AG08395 (cell line): Measurements from ENCODE around the gene THSD7A.
"Not testable (repeated sequence)": the region's sequence is repeated elsewhere in the genome, so short reads cannot be mapped to it uniquely, and the experiment has no call there.

Source experiments
- DNase-seq: peaks from one replicate; pipeline ENCODE4 v3.0.0; 2012; ENCODE audit warnings: mixed read lengths, low spot score

THSD7A gene

DNA sequence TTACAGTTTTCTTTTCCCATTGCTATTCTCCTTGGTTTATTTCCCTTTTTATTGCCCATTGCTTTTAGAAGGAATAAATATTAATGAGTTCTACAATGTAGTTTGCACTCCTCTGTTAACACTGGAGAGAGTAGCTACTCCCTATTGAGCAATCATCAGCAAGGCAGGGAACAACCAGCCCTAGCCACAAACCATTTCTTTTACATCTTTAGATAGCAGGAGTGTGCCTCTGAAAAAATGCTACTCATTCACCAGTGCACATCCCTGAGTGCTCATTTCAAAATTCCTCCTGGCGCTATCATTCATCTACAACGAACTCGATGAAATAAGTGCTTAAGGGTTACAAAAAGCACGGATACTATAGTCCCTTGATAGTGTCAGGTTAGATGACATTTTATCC lies 252.9 kb downstream of the THSD7A start:
- DNase-seq = no peak

DNA sequence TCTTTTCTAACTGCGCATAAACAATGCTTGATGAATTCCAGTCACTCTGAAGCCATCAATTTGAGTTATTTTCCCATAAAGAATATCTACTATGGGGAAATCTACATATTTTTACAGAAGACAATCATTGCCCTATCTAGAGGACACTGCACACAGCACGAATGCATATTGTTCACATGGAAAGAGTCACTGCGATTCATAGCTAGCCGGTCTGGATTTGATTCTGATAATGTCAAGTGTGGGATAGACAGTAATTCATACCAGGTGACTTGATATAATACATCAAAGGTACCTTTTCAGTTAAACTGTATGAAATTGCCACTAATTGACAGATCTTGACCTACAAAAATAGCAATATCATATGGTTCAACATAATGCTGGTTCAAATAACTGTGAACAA lies 255.7 kb downstream of the THSD7A start:
- no peak for DNase-seq

DNA sequence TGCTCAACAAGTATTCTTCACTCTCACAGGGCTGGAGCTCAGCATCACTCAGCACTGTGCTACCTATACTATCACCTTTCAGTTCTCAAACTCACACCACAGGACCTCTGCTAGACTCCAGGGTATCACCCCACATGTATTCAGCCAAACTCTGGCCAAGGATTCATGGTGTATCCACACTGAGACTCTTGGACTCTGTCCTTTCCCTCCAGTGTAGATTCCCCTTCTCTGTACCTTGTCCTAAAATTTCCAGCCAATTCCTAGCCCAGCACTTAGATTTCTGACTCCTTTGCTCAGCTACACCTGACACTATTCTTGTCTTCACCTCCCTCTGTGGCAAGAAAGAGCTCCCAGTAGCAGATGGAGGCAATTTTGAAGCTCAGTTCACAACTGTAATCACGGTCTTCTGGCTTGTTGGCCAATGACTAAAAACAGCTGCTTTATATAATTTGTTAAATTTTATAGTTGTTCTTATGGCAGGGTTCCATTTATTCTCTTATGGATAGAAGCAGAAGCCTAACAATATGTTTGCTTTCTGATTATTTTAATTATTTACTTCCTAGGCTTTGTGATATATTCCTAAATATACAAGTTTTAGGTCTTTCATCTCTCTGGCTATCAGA lies 258.8 kb downstream of the THSD7A start:
- no peak for DNase-seq

- no peak for DNase-seq
These were observed 261.0 kb downstream of the THSD7A start for GRCh38 chr7:11570922-11571550.

DNA sequence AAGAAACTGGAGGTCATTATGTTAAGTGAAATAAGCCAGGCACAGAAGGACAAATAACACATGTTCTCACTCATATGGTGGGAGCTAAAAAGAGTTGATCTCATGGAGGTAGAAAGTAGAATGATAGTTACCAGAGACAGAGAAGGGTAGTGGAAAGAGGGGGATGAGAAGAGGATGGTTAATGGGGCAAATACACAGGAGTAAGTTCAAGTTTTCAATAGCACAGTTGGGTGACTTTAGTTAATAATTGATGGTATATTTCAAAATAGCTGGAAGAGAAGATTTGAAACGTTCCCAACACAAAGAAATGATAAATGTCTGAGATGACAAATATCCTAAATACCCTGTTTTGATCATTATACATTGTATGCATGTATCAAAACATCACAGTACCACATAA lies 261.8 kb downstream of the THSD7A start:
- no peak for DNase-seq

DNA sequence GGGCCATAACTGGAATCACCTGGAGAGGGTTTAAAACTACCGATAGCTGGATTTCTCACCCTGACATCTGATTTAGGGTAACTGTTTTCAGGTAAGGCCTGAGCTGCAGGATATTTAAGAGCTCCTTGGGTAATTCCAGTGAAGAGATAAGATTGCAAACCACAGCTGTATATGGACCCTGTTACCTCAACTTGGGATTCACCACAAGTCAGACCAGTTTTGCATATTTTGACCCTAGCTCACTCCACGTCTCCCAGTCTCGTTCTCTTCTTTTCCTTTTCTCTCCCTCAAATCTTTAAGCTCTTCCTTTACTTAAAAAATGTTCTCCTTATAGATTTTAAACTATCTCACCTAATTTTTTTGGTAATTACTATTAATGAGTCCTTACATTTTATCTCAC lies 264.4 kb downstream of the THSD7A start:
- DNase-seq = no peak

DNA sequence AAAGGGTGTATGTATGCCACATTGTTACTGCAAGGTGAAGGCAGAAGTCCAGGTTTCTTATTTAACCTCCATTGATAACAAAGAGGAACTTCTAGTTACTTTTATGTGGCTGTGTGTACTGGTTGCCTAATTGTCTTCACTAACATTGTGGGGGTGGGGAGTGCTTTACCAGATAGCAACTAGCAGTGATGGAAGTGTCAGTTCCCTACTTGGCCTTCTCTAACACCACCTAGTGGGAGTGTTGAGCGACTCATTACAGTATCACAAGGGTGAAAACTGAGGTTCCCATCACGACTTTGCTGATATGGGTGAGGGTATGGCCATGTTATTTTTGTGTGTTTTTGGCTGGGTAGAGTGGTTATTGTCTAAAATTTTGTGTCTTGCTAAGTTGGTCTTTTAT lies 274.4 kb downstream of the THSD7A start:
- no peak for DNase-seq

DNA sequence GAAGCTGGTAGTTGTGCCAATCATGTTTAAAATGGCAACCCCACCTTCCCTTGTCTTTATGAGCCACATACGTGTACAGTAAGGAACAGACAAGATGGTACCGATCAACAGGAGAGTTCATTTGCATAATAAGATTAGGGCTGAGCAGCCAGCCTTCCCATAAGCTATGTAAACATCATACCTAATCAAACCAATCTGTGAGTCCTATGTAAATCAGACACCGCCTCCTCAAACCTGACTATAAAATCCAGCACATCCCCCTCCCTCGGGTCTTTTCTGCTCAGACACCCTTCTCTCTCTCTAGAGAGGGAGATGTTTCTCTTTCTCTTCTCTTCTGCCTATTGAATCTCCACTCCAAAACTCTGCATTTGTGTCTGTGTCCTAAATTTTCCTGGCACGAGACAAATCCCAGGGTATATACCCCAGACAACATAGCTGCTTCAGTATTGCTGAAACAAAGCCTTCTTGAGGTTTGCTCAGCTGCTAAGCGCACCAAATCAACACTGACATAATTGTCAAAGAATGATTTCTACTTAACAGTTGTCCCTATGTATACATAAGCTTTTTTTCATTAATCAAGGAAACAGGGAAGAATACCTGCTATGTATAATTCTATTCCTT lies 279.2 kb downstream of the THSD7A start:
- DNase-seq = no peak

- no peak for DNase-seq
These were observed 280.5 kb downstream of the THSD7A start for GRCh38 chr7:11551470-11551869.

DNA sequence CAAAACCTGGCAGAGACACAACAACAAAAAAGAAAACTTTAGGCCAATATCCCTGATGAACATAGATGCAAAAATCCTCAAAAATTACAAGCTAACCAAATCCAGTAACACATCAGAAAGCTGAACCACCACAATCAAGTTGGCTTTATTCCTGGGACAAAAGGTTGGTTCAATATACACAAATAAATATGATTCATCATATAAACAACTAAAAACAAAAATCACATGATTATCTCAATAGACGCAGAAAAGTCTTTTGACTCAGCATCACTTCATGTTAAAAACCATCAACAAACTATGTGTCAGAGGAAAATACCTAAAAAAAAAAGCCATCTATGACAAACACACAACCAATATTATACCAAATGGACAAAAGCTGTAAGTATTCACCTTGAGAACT lies 283.5 kb downstream of the THSD7A start:
- no peak for DNase-seq

DNA sequence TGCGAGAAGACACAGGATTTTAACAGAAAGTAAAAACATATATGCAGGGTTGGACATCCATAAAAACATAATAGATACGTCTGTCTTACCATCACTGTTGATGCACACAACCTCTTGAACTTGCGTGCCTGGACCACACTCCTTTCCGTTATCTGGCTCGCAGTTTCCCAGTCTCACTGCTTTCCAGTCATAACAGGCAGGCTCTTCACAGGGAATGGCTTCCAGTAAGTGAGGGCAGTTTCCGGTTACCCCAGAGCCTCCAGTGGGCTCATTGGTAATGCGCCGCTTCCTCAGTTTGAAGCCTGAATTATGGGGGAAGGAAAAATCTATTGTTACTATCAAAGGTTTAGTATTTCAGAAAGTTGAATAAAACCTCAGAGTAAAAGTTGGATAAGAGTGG lies 290.7 kb downstream of the THSD7A start:
- no peak for DNase-seq

DNA sequence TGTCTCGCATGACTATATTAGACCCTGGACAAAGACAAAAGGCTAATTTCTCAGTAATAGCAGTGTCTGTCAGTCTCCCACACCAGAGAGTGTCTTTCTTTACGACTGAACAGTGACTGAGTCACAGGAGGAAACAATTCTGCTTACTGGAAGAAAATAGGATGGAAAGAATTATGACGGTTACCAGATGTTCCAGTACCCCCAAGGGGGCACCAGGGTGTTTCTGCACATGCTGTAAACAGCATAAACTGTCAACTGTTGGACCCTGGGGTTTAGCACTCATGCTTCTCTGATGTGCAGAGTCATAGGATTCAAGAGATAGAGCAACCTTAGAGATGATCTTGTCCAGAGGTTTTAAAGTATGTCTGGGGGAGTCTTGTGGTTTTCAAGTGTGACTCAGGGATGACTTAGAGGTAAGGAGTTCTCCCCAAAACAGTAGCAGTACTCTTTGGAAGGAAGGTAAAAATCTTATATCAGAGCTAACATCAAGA lies 291.7 kb downstream of the THSD7A start:
- peak; percentile 5 for DNase-seq

- no peak for DNase-seq
These were observed 292.1 kb downstream of the THSD7A start for GRCh38 chr7:11539853-11540252.

GRCh38 chr7:11538751-11539299 lies 293.2 kb downstream of the THSD7A start:
- DNase-seq = no peak

DNA sequence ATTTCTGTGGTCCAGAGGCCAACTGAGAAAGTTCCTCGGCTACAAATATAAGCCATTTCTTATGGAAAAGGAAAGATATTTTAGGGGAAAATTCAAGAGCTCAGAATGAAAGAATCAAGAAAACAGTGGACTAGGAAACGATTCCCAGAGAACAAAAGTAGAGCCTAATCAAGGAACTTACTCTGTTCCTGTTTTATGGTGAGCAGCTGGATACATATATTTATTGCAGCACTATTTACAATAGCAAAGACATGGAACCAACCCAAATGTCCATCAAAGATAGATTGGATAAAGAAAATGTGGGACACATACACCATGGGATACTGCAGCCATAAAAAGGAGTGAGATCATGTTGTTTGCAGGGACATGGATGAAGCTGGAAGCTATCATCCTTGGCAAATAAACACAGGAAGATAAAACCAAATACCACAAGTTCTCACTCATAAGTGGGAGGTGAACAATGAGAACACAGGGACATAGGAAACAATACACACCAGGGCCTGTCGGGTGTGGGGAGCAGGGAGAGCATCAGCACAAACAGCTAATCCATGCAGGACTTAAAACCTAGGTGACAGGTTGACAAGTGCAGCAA lies 298.7 kb downstream of the THSD7A start:
- DNase-seq = no peak

DNA sequence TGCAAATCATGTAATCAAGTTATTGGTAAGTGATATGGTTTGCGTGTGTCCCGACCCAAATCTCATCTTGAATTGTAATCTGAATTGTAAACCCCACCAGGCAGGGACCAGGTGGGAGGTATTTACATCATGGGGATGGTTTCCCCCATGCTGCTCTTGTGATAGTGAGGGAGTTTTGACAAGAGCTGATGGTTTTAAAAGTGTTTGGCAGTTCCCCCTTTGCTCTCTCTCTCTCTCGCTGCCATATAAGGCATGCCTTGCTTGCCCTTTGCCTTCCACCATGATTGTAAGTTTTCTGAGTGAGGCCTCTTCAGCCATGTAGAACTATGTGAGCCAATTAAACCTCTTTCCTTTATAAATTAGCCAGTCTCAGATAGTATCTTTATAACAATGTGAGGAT lies 302.6 kb downstream of the THSD7A start:
- DNase-seq = no peak

GRCh38 chr7:11527707-11528106 lies 304.3 kb downstream of the THSD7A start:
- DNase-seq = no peak

- no peak for DNase-seq
These were observed 307.3 kb downstream of the THSD7A start for GRCh38 chr7:11524476-11525397.

- DNase-seq = not testable (repeated sequence)
These were observed 310.0 kb downstream of the THSD7A start for GRCh38 chr7:11521964-11522499.

- DNase-seq = no peak
These were observed 314.1 kb downstream of the THSD7A start for GRCh38 chr7:11517853-11518252.

DNA sequence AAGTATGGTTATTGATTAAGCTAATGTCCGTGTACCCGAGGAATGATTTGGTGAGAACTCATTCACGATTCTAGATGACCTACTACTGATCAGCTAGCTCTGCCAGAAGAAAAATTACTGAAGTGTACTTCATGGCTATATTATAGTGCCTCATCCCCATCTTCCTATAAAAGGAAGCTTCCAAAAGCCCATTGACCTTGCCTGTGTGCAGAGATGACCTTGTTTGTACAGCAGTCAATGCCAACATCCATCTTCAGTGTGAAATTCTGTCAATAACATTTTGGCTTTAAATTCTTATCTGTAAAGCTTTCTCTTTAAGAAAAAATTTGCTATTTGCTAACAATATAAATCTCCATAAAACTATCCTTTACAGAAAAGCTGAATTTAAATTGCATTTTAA lies 315.7 kb downstream of the THSD7A start:
- DNase-seq = no peak
